CD4-positive, alpha-beta T cell treated with Interleukin-15 for 4 hours (primary cell): Measurements from ENCODE around the gene FGF7.
"Not testable (repeated sequence)": the region's sequence is repeated elsewhere in the genome, so short reads cannot be mapped to it uniquely, and the experiment has no call there.

Experiments used
- DNase-seq: peaks from one replicate; pipeline ENCODE4 v3.0.0-alpha.2; 2020; ENCODE audit warnings: low spot score

FGF7 gene, protein sequence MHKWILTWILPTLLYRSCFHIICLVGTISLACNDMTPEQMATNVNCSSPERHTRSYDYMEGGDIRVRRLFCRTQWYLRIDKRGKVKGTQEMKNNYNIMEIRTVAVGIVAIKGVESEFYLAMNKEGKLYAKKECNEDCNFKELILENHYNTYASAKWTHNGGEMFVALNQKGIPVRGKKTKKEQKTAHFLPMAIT

DNA sequence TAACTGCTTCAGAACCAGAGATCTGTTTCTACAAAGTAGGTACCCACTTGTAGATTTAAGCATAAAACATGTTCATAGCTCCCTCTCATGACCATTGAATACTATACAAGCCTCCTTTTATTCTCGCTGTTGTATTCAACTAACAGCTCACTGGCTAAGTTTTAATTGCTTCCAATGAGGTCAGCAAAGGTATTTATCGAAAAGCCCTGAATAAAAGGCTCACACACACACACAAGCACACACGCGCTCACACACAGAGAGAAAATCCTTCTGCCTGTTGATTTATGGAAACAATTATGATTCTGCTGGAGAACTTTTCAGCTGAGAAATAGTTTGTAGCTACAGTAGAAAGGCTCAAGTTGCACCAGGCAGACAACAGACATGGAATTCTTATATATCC, at the start of gene FGF7:
TSS of gene FGF7 (plus strand) at position 222 of the 400 bp plus-strand sequence. CDS start 1,056 bp downstream, outside the sequence.
- DNase-seq = no peak

DNA sequence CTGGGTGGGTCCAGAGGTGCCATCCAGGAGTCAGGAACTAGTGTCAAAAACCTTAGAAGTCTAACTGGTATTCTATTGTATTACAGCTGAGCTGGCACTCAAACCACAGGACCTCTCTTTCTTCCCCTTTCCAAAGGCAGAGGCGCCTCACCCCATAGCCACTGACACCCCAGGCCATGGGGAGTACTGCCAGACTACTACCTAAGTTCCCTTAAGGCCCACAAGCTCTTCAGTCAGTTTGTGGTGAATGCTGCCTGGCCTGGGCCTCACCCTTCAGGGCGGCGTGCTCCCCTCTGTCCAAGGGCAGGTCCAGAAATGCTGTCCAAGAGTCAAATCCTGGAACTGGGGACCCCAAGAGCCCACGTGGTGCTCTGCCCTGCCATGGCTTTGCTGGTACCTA, 43.0 kb upstream of the FGF7 start:
- no peak for DNase-seq

DNA sequence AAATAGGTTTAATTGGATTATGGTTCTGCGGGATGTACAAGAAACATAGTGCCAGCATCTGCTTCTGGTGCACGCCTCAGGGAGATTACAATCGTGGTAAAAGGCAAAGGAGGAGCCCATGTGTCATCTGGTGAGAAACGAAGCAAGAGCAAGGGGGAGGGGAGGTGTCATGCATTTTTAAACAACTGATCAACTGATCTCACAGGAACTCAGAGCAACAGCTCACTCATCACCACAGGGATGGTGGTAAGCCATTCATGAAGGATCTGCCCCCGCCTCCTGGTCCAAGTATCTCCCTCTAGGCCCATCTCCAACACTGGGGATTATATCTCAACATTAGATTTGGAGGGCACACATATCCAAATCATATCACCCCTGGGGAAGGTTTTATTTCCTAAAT, 42.1 kb upstream of the FGF7 start:
- DNase-seq = no peak

DNA sequence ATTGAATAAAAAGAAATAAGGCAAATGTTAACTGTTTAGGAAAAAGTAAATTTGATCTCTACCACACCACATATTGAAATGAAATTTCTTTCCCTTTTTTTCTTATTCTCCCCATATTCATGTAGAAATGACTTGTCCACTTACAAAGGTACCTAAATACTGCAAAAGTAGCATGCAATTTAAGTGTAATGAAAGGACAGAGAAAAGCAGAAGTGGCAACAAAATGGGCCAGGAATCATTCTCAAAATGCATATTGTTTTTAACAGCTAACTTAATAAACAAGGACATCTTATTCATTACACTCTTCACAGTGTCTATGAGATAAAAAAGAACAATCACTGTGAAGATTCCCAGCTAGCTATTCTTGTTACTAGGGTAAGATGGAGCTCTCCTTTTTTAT, 40.6 kb upstream of the FGF7 start:
- DNase-seq = no peak

DNA sequence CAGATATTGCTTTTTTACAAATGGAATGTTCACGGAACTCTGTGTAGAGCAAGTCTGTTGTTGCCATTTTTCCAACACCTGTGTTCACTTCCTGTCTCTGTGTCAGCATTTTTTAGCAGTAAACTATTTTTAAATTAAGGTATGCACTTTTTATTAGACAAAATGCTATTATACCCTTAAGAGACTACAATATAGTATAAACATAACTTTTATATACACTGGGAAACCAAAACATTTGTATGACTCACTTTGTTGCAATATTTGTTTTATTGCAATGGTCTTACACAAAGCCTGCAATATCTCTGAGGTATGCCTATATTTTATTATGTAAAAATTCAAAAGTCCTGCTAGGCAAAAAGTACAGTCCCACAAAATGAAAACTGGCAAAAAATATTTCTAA, 39.8 kb upstream of the FGF7 start:
- DNase-seq = no peak

DNA sequence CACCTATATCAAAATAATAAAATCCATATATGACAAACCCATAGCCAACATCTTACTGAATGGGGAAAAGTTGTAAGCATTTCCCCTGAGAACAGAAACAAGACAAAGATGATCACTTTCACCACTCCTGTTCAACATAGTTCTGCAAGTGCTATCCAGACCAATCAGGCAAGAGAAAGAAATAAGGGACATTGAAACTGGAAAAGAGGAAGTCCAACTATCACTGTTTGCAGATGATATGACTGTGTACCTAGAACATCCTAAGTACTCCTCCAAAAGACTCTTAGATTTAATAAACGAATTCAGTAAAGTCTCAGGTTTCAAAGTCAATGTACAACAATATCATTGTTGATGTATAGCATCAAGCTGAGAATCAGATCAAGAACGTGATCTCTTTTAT, 35.6 kb upstream of the FGF7 start:
- no peak for DNase-seq

DNA sequence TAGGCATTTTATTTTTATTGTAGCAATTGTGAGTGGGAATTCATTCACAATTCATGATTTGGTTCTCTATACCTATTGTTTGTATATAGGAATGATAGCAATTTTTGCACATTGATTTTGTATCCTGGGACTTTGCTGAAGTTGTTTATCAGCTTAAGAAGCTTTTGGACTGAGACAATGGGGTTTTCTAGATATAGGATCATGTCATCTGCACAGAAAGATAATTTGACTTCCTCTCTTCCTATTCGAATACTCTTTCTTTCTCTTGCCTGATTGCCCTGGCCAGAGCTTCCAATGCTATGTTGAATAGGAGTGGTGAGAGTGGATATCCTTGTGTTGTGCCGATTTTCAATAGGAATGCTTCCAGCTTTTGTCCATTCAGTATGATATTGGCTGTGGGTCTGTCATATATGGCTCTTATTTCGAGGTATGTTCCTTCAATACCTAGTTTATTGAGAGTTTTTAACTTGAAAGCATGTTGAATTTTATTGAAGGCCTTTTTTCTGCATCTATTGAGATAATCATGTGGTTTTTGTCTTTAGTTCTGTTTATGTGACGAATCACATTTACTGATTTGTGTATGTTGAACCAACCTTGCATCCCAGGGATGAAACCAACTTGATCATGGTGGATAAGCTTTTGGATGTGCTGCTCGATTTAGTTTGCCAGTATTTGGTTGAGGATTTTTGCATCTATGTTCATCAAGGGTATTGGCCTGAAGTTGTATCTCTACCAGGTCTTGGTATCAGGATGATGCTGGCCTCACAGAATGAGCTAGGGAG, 20.3 kb upstream of the FGF7 start:
- DNase-seq = not testable (repeated sequence)

DNA sequence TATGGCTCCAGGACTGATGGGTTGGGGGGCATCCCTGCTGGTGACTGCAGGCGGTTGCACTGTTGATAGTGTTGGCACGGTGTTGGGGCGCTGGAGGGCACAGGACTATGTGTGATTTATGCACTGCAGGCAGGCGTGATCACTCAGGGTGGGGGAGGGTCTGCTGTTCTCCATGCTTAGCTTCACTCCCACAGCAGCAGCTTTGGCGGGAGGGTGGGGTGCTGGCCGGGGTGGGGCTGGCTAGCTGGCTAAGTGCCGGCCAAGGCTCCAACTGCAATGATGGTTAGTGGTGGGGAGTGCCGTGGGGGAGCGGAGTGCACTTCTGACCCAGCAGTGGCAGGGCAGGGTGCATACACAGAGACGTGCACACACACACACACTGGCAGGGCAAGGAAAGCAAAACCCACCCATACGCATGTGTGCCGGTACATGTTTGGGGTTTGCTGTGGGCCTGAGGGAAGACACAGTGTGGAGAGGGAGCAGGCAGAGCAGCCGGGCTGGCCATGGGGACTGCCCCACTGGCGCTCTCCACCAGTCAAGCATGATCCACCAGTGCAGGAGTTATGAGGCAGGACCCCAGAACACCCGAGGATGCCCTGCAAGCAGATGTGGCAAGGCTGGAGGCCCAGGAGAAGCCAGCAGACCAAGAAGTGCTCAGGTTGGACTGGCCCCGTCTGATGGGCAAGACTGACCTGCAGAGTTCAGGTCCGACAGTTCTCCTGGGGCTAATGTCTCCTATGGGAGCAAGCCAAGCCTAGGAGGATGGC, 16.5 kb upstream of the FGF7 start:
- no peak for DNase-seq

DNA sequence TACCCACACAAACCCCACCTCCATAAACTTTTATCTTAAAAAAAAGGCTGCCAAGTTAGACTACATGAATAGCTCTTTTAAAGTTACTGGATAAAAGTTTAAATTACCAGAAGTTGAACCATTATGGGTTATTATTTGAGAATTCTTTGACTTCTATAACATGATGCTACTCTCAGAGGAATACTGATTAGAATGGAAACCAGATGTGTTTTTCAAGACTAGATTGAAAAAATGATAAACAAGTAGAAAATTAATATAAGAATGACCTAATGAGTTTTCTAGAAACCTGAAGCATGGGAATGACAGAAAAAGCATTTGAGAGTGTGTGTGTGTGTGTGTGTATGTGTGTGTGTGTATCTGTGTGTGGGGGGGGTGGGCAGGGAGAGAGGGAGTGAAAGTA, 12.4 kb upstream of the FGF7 start:
- no peak for DNase-seq

DNA sequence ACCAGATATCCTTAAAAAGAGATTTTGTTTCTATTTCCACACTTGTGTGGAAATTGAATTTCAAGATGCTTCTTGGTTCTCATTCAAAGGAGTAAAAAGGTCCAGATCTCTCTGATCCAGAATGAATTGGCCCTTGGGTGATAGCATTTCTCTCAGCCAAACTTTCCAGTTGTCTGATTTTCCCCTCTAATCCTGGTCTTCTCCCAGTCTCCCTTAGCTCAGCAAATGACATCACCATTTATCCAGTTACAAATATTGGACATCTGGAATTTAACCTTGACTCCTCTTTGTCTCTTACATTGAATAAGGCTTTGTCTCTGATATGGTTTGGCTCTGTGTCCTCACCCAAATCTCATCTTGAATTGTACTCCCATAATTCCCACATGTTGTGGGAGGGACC, 10.2 kb upstream of the FGF7 start:
- DNase-seq = no peak

DNA sequence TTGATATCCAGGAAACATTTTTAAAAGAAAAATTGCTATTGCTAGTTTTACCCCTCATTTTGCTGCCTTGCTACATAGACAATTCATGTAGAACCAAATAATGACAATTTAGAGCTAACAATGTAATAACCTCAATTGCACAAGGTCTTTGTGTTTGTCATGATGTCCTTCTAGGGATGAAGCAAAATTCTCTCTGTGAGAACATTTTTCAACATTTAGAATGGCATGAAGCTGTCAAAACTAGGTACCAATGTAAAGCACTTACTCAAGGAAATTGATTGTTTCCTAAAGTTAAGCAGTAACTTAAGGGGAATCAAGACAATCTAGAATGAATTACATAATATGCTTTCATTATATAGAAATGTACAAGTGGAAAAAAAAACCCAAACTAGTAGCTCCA, 7.9 kb upstream of the FGF7 start:
- DNase-seq = no peak

DNA sequence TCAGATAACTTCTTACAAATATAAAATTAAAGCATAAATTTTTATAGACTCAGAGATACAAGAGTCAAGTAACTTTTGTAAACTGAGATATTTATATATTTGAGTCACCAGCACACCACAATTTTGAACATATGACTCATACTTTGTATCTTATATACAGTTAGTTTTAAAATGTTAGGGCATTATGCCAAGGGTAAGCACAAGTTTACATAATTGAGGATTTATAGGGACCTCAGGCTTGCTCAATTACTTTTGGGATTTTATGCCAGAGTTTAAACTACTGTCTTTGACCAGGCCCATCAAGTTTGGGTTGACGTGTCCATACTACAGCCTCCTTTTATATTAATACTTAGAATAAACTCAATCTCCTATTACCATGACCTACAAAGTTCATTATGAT, 7.4 kb upstream of the FGF7 start:
- DNase-seq = no peak

DNA sequence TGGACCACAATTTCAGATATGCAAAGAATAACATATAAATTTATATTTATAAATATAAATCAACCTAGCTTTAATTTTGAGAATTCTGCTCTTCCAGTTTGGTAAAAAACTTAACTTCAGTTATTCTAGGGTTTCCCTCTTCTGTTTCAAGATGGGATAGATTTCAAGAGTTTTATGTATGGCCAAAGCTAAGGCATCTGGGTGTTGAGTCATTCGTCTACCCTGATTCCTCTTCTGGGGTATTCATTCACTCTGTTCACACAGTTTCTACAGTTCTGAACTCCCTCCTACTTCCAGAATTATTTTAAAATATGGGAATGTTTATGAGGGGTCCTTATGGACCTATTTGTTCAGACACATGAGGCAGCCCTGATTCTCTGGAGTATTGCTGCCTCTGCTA, 4.2 kb upstream of the FGF7 start:
- no peak for DNase-seq

DNA sequence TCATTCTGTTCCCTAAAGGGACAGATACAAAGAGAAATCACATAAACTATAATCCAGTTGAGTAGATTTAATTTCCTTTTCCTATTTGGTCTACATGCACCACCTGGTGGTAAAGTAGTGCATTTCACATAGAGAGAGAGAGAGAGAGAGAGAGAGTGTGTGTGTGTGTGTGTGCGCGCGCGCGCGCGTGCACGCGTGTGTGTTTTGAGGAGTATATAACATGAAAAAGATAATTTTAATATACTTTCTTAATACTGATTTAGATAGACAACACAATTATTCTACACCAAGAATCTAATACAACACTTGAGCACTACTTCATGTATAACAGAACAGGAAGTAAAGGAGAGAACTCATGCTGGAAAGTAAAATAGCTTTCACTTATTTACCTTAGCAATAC, 1.1 kb upstream of the FGF7 start:
- peak; percentile 47 for DNase-seq

DNA sequence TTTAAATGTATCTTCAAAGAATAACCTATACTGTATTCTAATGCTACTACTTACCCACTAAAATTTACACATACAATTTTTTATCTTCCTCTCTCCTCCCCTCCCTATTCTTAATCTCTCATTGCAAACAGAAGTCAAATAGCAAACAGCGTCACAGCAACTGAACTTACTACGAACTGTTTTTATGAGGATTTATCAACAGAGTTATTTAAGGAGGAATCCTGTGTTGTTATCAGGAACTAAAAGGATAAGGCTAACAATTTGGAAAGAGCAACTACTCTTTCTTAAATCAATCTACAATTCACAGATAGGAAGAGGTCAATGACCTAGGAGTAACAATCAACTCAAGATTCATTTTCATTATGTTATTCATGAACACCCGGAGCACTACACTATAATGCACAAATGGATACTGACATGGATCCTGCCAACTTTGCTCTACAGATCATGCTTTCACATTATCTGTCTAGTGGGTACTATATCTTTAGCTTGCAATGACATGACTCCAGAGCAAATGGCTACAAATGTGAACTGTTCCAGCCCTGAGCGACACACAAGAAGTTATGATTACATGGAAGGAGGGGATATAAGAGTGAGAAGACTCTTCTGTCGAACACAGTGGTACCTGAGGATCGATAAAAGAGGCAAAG, 984 bp downstream of the FGF7 start:
- DNase-seq = no peak

DNA sequence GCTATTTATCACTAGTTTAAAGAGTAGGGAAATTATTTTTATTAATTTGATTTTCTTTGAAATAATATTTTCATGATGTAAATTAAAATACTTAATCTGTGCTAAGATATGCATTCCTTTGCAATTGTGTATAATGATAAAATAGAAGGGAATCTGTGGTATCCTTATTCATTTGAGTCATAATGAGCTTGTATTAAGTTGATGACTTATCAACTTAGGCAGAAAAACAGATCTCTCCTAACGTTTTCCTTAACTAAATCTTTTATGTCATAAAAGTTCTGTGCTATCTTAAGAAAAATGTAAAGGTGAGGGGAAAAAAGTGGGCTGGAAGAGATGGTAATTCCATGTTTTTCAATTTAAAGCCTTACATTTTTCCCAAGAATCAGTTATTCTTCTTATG, 1.9 kb downstream of the FGF7 start:
- DNase-seq = no peak

DNA sequence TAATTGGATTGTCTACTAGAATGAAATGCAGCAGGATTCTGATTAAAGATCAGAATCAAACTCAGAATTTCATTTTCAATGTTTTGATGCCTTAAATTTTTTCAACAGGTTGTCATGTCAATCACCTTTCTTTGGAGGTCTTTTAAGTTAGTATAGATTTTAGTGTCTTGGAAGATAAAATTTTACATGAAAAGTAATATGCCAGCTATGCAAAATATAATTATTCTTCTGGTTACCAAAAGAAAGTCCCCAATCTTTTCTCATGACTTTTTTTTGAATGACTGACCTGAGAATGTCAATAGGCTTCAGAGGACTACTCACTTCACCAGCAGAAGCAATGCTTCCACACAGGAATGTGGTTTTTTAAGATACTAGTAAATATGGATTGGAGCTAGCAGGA, 4.3 kb downstream of the FGF7 start:
- DNase-seq = no peak

DNA sequence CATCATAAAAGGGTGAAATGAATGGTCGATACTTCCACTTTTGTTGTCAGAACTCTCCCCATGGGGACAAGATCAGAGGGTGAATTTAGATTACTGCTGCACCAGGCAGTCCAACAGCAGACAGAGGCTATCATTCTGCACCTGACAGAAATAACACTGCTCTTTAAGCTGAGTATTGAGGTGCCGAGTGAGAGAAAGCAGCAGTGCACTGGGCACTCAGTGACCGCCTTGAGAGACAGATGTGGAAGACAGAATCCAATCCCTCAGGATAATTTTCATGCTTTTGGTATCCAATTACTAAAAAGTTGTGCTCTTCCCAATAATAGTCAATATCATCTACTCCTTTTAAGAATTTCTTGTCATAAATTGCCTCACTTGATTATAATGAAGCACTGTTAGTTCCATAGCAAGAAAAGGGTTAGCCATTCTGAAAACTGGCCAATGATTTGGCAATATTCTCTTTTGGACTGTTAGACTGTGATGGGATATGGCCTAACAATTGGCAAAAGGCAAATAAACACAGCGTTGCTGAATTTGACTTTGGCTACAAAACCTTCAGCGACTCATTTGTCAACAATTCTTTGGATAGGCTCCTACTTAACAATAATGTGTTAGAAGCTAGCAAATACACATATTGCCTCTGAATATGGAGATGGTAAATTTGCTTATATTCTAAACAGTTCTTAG, 5.5 kb downstream of the FGF7 start:
- no peak for DNase-seq

DNA sequence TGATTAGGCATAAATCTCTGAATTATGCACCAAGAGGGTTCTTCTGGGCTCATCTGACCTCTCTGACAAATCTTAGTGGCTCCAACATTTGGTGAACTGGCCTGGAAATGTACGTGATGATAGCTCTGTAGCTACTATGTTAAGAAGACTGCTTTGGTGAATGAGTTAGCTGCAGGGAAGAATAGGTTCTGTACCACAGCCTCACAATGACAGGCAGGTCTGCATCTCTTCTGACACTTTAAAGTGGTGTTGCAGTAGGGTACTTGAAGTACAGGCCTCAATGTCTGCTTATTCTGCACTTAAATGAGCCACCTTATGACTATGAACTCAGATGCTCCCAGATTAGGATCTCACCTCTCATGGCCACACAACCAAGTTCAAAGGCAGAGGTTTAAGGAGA, 7.0 kb downstream of the FGF7 start:
- DNase-seq = no peak

DNA sequence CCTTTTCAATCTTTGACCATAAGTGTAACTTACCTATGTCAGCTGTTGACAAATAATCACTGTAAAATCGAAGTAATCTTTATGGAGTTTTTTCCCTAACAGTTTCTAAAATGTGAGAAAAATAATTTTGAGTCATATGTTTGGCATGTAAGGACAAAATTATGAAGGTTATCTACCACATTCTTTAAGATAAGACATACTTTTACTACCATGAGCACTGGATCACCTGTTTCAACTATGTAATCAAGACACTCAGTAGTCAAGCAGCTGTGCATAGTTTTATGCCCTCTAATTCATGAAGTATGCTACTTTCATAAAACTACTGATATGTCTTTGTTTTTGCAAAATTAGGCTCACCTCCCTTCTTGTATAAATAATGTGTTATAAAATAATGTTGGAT, 12.1 kb downstream of the FGF7 start:
- no peak for DNase-seq

DNA sequence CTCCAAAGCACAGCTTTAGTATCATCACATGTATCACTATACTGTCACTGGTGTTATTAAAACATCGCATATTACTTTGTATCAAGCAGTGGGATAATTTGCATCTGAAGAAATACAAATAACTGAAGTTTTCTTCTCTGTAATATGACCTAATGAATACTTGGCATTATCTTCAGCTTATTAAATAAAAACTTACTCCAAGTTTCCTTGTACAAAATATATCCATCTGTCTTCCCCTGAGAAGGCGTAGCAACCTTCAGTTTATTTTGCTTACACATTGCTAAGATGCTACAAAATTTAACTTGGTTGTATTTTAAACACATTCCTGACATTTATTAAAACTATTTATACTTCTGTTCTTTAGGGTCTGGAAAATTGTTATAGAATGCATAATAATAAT, 13.7 kb downstream of the FGF7 start:
- no peak for DNase-seq

DNA sequence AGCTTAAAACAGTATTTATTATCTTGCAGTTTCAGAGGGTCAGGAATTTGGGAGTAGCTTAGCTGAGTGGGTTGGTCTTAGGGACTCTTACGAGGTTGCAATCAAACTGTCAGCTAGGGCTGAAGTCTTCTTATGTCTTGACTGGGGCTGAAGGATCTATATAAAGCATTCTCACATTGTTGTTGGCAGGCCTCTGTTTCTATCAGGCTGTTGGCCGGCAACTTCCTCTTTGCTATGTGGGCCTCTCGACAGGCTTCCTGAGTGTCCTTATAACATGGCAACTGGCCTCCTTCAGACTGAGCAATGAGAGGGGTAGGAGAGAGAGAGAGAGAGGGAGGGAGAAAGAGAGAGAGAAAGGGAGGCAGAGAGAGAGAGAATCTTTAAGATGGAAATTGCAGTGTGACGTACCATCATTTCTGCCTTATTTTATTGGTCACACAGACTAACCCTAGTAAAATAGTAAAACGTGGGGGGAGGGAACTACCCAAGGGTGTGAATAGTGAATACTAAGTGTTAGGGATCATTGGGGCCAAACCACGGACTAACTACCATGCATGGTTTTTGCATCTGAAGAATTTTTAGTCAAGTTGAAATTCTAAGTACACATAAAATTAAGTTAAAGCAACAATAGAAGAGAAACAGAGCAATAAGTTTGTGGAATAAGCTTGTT, 16.1 kb downstream of the FGF7 start:
- no peak for DNase-seq
